Activated CD4-positive, alpha-beta T cell treated with anti-CD3 and anti-CD28 coated beads, Interleukin-2, Interleukin-4, amounts not matched to agents 100 ng/mL and 50 ng/mL, durations not matched to agents 16 hours and 8 hours (primary cell): ENCODE results near the gene ZNF74.

Source experiments
- DNase-seq: peaks from one replicate; pipeline ENCODE4 v3.0.0-alpha.2; 2020; ENCODE audit warnings: low spot score

Gene ZNF74

DNA sequence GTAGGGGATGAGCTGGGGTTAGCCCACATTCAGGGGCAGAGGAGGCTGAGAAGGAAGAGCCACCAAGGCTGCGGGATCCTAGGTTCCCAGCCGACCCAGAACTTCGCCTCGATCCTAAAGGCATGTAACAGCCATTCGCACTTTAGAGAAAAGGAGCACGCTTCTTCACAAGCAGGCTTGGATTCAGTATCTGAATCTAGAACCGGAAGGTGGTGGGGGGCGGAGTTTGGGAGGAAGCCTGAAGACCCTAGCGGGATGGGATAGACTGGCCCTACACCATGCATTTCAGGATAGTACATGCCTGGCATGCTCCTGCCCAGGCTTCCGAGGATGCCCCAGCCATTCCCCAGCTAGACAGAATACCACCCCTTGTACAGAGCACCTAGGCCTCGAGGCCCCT, 39.2 kb downstream of the ZNF74 start:
- DNase-seq: no peak

- no peak for DNase-seq
These were observed 39.8 kb downstream of the ZNF74 start for GRCh38 chr22:20433686-20434241.

GRCh38 chr22:20434264-20434751, 40.4 kb downstream of the ZNF74 start:
- DNase-seq: no peak

- DNase-seq: no peak
These were observed 40.8 kb downstream of the ZNF74 start for GRCh38 chr22:20434773-20435172.

DNA sequence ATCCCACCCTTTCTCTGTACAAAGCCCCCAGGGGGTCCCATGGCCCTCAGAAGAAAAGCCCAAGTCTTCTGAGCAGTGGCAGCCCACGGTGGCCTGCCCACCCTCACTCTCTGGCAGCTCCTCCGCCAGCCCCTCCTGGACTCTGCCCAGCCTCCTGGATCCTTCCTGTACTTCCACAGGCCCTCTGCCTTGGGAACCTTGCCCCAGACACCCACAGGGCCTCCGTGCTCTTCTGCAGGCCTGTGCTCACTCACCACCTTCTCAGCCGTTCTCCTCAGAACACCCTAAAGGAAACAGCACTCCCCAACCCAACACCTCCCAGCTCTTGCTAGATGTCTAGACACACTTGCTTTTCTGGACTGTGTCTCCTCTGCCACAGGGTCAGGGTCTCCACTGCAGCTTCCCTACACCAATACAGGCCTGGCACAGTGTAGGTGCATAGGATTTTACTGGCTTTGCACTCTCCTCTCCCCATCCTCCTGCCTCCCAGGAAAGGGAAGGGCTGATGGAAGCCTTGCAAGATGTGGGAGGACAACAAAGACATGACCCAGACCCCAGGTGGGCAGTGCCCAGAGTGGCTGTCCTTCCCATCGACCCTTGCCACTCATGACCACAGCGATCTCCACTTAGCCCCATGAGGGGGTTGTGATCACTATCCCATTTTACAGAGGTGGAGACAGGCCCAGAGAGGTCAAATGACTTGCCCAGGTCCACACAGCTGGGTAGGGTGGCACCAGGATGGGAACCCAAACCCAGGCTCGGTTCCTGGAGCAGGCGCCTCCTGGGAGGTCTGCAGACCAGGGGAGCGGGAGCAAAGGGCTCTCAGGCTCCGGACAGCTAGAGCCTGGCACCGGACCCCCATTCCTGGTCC, 41.7 kb downstream of the ZNF74 start:
- DNase-seq: no peak

- no peak for DNase-seq
These were observed 42.4 kb downstream of the ZNF74 start for GRCh38 chr22:20436307-20436767.

DNA sequence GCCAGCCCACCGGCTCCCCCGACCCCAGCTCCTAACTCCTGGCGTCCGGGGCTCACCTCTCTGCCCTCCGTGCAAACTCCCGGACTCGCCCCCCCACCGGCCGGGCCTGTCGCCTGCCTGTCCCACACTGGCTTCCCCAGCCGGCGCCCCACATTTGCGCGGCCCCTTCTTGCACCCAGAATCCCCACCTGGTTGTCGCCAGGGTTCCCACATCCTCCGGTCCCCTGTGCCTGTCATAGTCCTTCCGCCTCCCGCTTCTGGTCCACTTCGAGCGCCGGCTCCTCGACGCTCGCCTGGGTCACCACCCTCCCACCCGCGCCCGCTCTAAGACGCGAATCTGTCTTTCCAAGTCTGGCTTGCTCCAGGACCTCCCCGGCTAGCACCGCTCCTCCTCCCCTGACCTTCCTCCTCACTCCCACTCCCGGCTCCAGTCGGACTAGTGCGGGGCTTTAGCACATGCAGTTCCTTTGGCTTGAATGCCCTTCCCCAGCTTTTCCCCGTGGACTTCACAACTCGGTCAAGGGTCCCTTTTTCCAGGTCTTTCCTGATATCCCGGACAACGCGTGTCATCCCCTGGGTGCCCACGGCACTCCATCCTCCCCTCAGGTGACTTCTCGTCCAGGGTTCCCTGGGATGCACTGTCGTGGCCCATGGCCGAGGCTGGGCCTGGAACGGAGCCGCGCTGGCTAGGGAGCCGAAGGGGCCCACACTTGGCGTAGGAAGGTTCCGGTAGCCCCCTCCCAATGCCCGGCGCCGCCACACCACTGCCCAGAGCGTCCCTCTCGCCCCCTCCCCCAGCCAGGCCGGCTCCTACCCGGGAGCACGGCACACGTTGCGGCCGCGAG, 43.0 kb downstream of the ZNF74 start:
- no peak for DNase-seq

- DNase-seq: no peak
These were observed 43.9 kb downstream of the ZNF74 start, which contains the start of gene SCARF2 for GRCh38 chr22:20437613-20438426. Gene SCARF2, minus strand, starts transcription at chr22:20437825. Its CDS starts 71 bp downstream, at chr22:20437754.

DNA sequence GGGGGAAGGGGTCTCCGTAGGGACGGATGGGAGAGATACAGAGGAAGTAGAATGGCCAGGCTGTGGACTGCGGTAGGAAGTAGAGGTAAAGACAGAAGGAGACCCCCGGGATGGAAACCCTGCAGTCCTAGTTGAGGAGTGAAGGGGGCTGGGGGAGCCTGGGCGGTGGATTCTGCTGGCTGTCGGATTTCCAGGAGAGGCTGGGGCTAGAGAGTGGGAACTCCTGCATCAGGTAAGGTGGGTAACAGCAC, 44.4 kb downstream of the ZNF74 start:
- no peak for DNase-seq

- no peak for DNase-seq
These were observed 44.9 kb downstream of the ZNF74 start for GRCh38 chr22:20438678-20439492.

- DNase-seq: no peak
These were observed 45.6 kb downstream of the ZNF74 start for GRCh38 chr22:20439556-20439927.

- no peak for DNase-seq
These were observed 46.1 kb downstream of the ZNF74 start for GRCh38 chr22:20439928-20440575.

DNA sequence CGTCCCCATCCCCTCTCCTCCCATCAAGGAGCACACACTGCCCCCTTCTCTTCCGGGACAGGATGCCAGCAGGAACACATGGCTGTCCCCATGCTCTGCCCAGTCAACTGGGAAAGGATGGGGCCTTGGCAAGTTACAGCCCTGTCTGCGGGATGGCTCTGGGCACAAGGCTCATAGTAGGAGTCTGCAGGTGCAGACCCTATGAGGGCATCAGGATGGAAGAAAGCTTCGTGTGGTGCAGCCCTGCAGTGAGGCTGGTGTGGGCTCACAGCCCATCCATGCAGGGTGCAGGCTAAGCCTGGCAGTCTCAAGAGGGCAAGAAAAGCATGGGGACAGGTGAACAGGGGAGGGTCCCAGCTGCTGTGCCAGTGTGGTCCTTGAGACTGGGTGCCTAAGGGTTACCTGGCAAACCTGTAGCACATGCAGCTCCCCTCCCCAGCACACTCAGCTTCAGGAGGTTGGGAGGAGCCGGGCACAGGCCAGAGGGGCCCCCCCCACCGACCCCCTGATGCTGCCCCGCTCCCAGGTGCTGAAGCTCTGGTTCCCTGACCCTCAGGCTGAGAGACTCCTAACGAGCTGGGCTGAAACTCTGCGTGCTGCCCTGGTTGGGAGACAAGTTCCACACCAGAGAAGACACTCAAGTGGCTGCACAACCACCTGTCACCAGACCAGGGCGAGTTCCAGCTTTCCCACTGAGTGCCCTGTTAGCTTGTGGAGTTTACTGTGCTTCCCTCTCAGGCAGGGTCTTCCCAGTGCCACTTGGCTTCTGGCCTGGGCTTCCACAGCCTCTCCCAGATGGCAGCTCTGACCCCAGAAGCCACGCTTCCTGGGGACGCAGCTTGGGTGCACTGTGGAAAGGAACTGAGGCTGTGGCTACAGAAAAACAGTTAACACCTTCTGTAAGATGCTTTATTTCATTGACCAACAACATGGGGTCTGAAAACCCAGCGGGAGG, 47.0 kb downstream of the ZNF74 start:
- no peak for DNase-seq

DNA sequence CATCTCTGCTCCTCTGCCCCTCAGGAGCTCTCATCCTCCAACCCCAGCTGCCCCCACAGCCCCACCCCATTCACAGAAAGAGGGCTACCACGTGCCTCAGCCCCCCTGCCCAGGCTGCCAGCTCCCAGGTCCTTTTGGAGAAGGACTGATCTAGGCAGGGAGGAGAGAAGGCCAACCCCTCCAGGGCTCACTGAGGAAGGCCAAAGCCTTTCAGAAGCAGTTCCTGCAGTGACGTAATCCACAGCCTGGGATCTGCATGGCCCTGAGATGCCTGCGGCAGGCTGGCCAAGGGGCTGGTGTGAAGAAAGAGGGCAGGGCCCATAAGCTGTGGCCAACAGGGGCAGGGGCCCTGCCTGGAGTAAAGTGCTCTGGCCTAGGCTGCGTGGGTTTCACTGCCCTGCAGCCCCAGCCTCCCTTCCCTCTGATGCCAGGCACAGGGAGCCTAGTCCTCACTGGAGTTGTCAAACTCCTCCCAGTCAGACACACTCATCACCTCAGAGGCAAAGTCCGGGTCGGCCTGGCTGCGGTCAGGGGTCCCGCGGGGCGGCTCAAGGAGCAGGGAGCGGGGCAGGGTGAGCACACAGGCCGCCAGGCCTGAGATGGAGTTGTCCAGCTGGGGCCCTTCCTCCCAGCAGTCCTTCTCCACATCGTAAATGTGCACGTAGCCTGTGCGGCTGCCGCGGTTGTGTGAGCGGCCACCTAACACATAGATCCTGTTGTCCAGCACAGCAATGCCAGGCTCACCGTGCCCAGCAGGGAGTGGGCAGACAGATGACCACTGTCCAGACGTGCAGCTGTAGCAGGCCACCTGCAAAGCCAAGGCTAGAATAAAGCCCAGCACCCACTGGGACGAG, 47.9 kb downstream of the ZNF74 start:
- no peak for DNase-seq

DNA sequence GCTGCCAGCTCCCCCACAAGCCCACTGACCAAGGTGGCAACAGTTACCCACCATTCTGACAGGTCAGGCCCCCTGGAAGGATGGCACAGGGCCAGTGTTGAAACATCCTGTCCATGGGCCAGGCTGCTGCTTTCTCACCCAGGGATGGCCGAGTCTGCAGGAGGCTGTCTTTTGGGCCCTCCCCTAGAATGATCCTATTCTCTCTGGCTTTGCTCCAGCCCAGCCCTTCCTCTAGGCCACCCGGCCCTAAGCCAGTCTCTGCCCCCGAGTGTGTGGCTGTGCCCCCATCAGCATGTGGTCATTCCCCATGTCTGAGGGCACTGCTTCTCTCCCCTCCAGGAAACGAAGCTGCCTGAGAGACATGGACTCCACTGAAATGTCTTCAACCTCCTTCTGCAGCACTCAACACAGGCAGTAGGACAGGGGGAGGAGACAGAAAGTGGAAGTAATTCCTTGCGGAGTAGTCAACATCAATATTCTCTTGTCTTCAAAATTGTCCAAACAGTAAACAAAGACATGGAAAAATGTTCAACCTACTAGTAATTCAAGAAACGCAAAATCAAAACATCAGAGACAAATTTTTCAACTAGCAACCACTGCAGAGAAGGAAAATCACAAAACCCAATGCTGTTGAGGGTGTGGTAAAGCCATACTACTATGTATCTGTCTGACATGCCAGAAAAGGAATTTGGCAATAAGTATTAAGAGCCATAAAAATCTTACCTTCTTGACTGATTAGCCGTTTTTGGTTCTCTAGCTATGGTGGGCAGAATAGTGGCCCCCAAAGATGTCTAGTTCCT, 48.7 kb downstream of the ZNF74 start:
- no peak for DNase-seq

DNA sequence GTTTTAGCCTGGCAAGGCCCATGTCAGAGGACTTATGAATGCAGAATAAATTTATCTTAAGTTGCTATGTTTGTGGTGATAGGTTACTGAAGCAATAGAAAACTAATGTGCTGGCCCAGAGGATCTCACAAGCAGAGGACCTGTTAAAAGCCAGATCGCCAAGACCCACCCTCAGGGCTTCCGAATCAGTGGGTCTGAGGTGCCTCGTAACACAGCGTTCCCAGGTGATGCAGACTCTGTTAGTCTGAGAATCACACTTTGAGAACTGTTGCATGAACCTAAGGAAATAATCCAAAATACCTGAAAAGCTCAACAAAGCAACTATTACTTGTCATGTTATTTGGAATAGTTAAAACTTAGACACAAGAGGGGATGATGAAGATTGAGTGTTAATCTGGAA, 50.4 kb downstream of the ZNF74 start:
- no peak for DNase-seq

DNA sequence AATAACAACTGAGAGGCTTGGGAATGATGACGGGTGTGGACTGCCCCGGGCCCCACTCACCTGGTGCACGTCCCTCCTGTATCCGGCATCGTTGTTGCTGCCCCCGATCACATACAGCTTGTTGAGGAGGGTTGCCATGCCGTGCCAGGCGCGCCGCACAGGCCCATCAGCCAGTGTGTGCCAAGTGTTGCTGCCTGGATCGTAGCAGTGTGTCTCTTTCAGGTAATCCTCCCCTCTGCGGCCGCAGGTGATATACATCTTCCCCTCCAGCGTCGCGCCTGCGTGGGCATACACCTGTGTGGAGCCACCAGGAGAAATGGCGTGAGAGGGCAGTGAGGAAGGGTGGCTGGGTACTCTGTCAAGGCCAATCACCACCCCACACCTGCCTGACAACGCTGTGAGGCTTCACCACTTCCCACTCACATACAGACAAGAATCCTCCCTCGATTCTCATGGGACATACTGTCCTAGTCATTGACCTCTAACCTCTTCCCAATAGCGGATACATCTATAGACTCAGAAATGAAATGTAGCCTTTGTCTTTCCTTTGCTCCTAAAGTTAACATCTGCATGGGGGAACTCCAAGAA, 52.5 kb downstream of the ZNF74 start:
- no peak for DNase-seq
